ENCODE measurements around the gene CDC14C.
"Not testable (repeated sequence)": the region's sequence is repeated elsewhere in the genome, so short reads cannot be mapped to it uniquely, and the experiment has no call there.

CDC14C gene

DNA sequence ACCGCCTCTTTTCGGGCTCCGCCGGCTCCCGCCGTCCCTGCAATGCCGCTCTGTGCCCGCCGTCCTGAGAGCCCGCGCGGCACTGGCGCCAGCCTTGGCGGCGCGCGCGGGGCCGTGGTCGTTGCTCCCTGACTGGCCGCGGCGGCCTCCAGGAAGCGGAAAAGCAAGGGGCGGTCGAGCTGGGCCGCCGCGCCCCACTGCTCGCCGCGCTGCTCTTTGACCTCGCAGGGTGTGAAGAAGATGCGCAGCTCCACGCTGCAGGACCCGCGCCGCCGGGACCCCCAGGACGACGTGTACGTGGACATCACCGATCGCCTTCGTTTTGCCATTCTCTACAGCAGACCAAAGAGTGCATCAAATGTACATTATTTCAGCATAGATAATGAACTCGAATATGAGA, at the start of gene CDC14C:
Gene CDC14C, plus strand, starts transcription at position 115 of the 400 bp plus-strand sequence. Its CDS starts 126 bp downstream, at position 241.
- DNase-seq = no peak

DNA sequence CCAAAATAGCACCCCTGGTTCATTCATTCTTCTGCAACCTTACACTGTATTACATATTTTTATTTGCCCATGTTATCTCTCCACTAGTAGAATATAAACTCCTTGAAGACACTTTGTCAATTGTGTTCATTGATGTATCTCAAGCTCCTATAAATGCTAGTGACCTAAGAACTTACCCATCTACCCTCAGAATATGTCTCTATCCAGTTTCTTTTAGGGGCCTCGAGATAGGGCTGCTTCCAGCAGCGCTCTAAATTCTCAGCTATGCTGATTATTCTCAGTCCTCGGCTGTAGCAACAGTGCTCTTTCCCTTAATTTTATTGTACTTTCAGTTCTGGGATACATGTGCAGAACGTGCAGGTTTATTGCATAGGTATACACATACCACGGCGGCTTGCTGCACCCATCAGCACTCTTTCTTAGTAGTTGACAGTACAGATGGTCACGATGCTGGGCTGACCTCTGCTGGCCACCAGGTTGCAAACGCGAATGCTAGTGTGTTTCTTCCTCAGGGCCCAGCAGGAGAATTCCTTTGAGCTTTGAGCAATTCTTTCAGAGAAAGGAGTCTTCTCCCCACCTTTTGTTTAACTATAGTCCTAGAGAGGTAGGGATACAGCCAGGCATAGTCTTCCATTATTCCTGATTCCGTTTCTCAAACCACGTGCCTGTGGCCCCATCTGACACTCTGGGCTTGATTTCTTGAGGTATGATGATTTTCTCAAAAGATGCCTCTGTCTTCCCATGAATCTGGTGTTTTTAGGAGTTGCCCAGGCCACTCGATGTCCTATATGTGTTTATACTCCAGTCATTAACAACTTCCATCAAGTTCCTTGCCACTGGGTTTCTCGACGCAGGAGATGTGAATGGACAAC, 49.1 kb upstream of the CDC14C start:
- no peak for DNase-seq

DNA sequence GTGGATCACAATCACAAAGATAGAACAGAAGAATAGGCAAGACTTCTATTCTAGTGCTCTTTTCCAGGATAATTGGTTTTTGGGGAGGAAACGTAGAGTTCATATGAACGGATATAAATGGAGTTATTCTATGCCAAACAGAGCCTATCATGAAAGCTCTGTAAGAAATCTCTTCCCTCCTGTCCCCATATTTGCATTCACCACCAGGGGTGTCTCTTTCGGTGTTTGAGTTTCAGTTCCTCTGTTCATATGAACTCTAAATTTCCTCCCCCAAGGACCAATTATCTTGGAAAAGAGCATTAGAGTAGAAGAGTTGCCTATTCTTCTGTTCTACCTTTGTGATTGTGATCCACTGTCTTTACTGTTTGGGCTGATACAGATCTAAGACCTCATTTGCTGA, 48.3 kb upstream of the CDC14C start:
- no peak for DNase-seq

DNA sequence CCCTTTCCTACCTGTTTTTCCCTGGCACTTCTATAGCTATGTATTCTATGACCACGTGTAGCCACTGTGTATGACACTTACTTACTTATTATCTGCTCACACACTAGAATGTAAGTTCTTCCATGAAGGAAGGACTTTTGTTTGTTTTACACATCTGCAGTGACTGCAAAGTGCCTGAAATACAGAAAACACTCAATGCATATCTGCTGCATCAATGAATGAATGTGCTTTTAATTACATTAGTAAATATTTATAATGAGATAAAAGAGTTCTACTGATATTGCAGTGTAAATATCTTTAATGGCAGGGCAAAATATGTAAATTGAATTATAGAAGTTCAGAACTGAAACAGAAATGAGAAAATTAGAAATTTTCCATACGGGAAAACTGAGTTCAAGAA, 43.5 kb upstream of the CDC14C start:
- no peak for DNase-seq

DNA sequence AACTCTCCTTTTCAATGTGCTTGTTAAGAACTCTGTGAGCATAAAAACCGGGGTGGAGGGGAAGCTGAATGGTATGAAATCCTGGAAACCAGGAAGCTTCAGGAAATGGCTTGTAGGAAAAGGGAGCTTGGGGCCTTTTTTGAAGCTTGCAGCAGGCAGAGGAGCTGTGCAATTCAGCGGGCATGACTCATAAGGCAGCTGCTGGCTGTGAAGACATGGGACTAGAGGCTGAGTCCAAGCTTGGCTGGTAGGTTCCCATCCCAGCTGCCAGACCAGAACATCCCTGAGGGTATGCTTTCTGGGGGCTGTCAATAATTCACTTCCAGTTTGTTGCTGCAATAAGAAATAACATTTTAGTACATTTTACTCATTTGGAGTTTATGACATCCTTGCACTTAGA, 36.8 kb upstream of the CDC14C start:
- no peak for DNase-seq

DNA sequence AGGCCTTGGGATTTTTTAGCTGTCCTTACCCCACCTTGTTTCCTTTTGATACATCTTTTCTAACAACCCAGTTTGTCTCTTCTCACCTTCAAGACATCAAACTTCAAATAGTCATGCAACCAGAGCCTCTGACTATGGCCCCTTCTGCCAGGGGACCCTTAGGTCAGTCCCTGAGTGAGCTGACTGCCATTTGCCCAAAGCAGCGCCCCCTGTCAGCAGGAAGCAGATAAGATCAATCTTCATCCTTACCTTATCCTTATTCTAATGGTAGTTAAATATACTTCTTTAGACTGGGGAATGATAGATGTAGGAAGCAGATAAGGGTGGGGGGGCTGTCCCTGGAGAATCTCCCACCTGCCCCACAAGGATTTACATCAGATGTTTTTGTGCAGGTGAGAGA, 29.8 kb upstream of the CDC14C start:
- DNase-seq = no peak

DNA sequence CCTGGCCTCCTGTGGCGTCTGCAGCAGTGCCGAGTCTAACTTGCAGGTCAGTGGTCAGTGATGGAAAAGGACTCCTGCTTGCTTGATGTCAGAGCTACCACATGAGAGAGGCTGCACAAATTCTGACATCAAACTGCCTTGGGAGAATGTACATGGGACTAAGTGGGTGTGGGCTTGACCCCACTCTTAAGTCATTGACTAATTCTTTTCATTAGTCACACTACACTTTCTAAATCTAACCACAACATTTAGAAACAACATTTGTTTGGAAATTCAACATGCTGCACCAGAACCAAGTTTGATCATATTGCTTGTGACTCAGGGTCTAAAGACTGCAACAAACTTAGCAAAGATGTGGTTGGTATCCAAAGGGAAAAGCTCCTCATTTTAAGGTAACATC, 24.4 kb upstream of the CDC14C start:
- DNase-seq = no peak

DNA sequence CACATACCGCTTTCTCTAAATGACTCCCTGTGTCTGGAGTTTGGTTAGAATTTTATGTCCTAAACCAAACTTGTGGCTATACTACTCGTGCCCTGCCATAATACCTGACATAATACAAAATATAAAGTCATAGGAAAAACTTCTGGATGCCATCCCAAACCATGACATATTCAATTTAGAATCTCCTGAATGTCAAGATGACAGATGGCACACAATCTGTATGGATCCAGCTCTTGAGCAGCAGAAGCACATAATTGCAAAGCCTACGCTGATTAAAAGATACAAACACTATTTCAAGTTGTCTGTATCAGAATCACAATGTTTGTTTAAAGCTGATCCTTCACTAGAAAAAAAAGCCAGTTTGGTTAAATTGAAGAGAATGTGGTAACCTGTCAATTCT, 22.4 kb upstream of the CDC14C start:
- no peak for DNase-seq

DNA sequence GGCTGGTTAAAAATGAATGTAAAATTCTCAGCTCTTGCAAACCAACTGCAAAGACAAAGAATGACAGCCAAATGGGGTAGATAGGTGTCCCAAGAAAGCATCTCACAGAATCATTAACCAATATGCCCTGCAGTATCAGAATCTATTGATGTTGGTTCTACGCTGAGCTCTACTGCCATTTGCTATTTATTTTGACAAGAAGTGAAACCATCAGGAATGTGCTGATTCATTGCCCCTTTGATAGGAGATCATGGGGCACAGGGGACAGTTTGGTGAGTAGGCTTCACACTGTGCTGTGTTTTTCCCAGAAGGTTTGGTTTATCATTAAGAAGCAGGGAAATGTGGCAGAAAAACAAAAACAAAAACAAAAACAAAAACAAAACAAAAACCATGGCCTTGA, 19.4 kb upstream of the CDC14C start:
- DNase-seq = no peak

DNA sequence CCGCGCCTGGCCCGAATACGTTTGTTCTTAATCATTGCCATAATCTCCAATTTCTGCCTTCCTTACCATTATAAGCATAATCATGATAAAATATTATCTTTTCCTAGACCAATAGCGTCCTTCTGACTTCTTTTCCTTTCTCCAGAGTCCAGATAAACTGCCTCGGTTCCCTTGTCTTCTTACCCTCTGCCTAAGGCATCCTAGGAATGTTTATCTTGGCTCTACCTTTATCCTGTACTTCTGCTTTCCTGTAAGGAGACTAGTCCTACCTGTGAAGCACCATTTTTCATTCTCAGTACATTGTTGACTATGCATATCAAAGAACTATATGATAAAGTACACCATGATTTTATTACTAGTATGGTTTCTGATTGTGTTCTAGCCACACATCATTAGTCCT, 18.7 kb upstream of the CDC14C start:
- DNase-seq = not testable (repeated sequence)

DNA sequence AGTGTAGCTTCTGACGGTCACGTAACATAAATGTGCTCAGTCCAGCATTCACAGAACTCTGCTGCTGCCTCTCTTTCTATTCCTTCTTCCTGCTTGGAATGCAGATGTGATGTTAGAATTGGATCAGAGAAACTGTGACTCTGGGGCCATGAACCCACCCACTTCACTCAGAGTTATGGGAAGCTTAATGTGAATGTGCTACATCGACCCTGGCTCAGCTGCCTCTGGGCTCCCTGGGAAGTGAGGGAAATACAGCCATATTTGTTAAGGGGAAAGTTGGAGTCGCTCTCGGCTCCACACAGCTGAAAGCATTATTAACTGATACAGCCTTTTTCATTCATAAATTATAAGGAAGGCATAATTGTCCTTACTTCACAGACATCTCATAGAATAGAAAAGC, 14.5 kb upstream of the CDC14C start:
- DNase-seq = not testable (repeated sequence)

DNA sequence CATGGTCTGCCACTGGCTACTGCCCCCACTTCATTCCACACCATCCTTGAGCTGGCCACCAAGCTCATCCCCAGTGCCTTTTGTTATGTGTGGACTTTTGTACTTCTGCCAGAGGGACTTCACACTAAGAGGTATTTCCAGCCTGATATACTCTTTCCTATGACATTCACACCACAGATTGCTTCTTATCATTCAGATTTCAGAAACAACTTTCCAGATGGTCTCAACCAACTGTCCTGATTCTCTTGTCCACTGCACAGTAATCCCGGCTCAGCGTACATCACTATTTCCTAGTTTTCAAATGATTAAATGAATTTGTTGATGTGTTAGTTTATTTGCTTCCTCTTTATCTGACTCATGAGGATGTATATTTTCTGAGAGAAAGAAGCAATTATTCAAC, 7.1 kb downstream of the CDC14C start:
- no peak for DNase-seq

DNA sequence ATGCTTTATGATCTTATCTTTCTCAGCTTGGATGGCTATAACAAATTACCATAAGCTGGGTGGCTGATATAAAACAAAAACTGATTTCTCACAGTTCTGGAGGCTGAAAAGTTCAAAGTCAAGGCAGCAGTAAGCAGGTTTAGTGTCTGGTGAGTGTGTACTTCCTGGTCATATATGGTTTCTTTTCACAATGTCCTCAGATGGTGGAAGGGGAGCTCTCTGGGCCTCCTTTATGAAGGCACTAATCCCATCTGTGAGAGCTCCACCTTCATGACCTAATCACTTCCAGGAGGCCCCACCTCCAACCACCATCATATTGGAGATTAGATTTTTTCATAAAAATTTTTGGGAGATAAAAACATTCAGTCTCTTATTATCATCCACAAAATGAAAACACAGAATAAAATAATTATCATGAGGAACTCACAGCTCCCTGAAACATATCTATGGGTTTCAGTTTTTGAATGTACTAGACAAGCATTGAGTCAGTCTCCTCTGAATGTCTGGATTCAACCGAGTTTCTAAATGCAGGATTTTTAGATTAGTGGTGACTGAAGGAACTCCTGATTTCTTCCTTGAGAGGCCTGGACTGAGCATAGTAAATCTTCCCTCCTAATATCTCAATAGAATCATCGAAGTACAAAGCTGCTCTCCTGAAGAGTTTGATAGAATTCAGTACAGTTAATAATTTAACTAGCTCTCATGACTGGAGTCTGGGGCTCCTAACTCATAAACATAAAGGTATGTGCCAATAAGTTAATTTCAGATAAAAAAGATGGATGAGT, 8.0 kb downstream of the CDC14C start:
- no peak for DNase-seq

DNA sequence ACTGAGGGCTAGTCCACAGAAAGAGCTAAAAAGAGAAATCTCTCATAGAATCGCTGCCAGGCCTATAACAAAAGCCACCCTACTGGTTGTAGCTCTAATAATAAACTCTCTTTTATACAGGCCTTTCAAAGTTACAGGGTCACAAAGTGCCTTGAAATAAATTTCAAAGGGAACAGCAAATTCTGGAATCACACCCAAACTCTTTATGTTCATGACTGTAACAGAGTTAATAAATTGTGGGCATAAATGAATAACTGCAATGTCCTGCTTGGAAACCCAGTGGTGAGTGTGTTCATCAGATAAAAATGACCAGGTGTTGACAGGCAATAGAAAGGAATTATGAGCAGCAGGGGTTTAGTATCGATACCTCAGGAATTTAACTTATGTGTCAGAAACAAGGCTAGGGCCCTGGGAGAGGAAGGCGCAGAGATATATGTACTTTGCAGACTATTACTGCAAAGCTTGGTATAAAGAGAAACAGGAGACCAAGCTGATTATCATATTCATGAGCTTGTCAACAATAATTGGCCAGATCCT, 9.3 kb downstream of the CDC14C start:
- DNase-seq = no peak

DNA sequence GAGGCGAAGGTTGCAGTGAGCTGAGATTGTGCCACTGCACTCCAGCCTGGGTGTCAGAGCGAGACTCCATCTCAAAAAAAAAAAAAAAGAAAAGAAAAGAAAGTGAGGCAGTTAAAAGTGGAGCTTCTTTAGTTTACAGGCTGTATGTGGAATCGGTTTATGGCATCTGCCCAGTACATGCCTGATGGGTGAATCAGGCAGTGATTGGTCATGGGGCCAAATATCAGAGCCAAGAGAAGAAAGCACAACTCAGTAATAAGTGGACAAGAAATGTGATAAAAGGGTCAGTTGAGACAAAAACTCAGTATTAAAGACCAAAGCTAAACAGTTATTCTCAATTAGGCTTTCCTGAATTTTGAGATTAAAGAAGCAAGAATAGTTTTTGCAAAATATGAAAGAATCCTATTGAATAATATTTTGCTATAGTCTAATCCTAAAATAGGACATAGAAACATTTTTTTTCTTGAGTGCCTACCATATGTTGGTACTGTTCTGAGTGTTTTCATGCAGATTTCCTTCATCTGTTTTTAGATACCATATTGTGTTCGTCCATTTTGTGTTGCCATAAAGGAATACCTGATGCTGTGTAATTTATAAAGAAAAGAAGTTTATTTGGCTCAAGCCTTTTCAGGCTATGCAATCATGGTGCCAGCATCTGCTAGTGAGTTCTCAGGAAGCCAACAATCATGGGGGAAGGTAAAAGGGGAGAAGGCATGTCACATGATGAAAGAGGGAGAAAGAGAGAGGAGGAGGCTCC, 14.4 kb downstream of the CDC14C start:
- DNase-seq = no peak

DNA sequence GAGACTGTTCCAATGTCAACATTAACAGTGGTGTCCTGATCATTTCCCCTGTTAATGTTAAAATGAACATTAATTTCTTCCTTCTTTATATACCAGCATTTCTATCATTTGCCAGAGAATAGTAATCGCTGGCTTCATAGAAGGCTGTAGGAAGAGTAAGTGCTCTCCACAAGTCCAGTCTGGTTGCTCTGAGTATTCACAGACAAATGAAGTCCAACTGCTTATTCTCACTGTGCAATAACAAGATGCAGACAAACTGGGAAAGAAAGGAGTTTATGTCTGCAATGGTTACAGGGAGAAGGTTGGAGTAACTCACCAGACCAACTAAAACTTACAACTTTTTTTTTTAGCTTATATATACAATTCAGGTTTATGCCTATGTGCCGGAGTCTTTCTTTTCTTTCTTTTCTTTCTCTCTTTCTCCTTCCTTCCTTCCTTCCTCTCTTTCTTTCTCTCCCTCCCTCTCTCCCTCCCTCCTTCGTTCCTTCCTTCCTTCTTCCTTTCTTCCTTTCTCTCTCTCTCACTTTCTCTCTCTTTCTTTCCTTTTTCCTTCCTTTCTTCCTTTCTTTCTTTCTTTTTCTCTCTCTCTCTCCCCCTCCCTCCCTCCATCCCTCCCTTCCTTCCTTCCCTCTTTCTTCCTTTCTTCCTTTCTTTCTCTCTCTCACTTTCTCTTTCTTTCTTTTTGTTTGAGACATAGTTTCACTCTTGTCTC, 19.1 kb downstream of the CDC14C start:
- no peak for DNase-seq

DNA sequence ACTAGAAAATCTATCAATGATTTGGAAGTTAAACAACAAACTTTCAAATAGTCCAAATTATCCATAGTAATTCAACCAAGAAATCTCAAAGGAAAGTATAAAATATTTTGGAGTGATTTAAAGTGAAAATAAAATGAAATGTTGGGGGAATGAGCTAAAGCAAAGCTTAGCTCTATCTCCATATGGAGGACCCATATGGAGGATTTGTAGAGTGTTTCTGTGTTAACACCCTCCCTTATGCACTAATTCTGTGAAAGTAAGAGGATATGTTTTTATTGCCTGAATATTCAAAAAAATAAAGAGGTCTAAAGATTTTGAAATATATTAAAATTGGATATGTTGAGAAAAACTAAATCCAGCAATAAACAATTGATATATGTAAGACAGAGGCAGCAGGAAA, 31.6 kb downstream of the CDC14C start:
- DNase-seq = no peak

DNA sequence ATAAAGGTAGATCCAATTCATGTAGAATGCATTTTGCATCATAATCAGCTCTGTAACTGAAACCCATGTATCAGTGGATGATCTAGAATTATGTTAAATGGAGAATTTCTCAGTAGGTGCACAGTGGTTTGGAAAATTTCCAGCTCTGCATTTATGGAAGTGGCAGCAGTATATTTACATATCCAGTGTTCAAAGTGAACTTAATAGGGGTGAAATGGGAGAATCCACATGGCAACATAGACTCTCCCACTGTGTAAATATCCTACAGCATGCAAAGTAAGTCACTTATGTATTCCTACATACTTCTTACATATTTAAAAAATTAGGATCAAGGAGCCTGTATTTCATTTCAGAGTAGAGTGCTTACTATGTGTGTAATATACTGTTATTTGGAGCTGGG, 35.3 kb downstream of the CDC14C start:
- DNase-seq = no peak

DNA sequence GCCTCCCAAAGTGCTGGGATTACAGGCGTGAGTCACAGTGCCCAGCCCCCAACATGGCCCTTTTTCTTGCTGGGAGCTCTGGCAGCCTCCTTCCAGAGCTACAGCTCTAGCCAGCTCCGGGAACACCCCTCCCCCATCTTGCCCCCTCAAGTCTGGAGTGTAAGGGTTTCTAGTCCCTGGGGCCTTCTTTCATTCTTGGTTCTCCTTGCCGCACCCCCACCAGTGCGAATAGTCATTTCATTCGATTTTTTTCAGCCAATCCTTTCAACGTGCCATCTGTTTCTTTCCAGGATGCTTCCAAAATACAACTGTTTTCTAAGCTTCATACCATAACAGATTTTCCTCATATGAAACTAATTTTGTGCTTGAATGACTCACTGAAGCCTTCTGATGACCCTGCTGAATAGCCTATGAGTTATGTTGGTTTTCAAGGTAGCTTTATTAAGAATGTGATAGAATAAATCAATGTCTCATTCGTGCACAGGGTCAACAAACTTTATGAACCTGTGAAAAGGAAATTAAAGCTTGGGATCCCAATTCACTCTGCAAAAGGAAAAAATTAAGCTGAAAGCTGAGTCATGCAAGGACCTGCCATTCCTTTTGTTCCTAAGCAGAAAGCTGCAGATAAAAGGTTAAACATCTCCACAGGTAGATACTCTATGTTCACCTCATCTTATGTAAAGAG, 38.6 kb downstream of the CDC14C start:
- DNase-seq = no peak

DNA sequence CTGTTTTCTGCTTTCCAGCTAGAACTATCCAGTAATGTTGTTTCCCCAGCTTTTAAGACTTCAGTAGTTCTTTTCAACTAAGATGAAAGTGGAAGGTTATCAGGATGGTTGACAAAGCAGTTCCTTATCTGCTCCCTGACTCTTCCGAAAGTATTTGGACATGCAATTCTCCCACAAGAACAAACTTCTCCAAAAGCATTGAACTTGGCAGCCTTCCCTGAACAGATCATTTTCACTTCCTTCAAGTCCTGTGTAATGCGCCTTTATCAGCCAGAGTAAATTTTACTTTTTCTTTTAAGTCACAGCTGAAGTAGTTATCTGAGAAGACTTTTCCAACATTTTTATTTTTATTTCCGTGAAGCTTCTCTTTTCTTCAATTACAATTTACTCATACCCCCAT, 39.7 kb downstream of the CDC14C start:
- no peak for DNase-seq

DNA sequence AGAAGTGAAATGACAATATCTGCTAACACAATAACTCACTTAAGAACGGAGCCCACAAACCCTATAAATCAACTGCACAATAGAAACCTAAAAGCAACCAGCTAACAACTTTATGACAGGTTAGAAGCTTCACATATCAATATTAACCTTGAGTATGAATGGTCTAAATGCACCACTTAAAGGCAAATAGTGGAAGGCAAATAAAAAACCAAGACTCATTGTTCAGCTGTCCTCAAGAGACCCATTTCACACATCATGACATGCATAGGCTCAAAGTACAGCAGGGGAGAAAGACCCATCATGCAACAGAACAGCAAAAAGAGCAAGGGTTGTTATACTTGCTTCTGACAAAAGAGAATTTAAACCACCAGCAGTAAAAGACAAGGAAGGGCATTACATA, 46.8 kb downstream of the CDC14C start:
- DNase-seq = no peak

DNA sequence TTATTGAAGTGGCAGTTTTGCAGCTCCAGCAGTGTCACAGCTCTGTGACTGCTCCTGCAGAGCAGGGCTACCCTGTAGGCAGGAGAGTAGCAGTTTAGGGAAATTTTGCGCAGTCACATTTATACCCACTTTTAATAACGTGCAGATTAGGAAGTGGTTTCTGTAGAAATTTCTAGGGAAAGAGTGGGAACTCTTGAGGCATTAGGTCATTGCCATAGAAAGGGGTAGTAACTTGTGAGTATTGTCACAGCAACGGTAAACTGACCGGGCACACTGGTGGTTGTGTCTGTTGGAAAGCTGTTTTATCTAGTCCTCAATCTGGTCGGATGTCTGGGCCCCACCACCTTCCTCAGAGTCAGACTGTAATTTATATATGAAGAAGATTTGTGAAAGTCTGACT, 51.9 kb downstream of the CDC14C start:
- DNase-seq = no peak
